Stimulated activated CD8-positive, alpha-beta memory T cell treated with anti-CD3 and anti-CD28 coated beads, Interleukin-12 subunit alpha, Interleukin-12 subunit beta, amount 100 ng/mL, for 1 hour (primary cell): Measurements from ENCODE around the gene UPF2.
"Not testable (repeated sequence)": the region's sequence is repeated elsewhere in the genome, so short reads cannot be mapped to it uniquely, and the experiment has no call there.

ENCODE experiments used
- DNase-seq: peaks from one replicate; pipeline ENCODE4 v3.0.0-alpha.2; 2020; ENCODE audit warnings: low read depth

Gene UPF2

DNA sequence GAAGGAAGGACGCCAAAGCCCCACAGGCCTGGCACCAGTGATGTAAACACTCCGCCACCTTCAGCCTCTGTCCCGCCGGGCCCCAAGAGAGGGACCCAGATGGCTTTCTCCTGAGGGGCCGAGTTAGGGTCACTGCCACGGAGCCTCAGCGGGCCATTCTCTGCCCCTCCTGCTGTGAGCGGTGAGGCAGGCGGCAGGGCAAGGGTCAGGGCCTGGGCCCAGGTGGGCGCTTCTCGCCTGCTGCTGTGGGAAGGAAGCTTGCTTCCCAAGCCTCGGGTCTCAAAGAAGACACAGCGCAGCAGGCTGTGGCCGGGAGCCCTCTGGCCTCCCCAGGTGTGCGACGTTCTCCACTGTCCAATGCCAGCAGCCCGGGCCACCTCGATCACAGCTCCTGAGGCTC, 134.7 kb downstream of the UPF2 start:
- DNase-seq: no peak

DNA sequence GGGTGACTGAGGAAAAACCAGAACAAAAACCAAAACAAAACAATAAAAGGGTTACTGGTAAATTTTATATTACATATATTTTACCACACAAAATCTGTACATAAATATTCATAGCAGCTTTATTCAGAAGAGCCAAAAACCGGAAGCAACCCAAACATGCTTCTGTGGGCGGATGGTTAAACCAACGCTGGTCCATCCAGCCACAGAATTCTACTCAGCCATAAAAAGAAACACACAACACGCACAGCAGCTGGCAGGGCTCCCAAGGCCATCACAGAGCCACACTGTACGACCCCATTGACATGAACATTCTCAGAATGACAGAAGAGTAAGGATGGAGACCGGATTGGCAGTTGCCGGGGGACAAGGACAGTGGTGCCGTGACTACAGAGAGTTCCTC, 135.9 kb downstream of the UPF2 start:
- DNase-seq: no peak

DNA sequence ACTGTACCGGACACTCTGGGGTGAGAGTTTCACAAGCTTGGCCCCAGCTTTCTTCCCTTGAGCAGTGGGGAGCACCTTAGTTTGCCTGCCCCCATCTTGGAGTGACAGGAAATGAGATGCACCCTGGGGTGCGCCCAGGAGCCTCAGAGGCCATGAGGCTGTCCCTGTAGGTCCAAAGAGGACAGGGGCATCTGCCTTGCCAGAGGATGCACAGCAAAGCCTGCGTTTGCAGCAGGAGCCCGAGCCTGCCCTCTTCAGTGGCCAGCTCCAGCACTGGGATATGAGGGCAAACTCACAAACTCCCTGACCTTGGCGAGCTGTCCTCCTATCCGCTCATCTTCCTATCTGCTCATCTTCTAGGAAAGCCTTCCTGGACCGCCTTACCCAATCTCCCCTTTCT, 140.0 kb downstream of the UPF2 start:
- no peak for DNase-seq

DNA sequence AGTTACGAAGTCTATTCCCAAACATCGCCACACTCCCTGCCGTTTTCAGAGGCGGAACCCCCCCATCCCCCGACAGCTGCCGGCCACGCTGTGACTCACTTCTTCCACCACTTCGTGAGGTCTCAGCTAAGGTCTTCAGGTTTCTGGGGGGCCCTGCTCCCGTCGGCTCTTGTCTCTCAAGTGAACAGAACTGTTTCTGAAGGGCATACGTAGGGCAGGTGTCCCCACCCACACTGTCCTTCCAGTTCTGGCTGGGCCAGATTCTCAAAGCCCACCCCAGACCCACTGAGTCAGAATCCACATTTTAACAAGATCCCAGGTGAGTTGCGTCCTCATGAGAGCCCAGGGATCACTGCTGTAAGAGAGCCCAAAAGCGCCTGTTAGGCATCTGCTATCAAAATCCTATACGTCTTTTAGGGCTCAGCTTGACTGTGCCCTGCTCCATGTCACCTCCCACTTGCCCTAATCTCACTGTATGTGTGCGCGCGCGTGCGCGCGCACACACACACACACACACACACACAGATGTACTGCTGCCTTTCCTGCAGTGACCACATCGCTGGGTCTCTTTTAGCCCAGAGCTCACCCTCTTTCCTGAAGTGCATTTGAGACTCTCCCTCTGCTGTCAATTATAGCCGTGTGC, 140.7 kb downstream of the UPF2 start:
- no peak for DNase-seq

DNA sequence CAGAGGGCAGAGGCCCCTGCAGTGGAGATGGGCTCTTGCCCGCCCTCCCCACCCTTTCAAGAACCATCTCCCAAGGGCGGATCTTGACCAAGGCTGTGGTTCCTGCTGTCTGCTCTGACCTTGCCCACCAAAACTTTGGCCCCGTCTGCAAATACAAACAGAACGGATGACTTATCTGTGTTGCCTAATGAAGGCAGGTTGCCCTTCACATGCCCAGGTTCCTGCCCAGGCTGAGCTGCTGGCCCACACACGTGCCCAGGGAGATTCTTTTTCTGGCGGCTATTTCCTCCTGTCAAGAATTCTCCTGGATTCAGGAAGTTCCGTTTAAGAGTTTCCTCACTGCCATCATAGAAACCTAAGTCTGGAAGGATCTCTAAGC, 141.2 kb downstream of the UPF2 start:
- no peak for DNase-seq

DNA sequence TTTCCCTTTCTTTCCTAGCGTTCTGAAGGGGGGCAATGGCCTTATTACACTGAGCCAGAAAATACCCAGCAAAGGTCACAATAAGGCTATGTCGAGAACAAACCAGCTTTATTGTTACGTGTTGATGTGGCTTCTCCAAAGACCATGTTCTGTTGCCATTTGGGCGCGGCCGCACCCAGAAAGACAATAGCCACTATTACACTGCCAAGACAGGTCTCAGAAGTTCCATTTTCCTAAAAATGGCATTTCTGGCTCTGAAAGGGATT, 141.6 kb downstream of the UPF2 start:
- DNase-seq: no peak

DNA sequence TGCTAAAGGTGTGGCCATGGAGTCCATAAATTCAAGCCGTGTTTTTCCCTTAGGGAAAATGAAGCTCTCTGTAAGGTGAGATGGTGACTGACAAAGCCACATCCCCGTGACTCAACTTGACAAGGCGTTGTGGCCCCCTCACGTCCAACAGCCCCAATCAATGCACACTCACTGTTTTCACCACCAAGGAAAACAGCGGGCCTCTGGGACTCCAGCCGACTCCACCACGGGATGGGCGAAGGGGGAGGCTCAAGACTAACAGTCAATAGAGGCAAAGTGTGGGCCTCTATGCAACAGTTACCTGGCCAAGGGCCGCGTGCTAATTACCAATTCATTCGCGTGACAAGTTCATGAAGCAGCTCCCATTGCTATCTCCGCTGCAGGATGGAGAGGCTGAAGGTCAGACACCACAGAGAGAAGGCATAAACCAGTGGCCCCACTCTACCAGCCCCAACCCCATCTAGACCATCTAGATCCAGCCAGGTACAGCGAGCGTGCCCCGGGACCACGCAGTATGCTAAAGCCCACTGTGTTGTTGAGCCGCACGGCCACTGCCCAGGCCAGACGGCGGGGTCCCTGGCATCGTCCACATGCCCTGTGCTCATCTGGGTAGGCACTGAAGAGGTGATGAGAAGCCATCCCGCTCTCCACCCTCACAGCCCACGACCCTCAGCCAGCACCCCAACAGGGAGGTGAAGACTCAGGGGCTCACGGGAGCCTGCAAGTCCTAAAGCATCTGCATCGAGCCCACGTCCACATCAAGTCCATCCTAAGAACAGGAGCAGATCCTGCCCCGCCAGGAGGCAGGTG, 143.3 kb downstream of the UPF2 start:
- no peak for DNase-seq

DNA sequence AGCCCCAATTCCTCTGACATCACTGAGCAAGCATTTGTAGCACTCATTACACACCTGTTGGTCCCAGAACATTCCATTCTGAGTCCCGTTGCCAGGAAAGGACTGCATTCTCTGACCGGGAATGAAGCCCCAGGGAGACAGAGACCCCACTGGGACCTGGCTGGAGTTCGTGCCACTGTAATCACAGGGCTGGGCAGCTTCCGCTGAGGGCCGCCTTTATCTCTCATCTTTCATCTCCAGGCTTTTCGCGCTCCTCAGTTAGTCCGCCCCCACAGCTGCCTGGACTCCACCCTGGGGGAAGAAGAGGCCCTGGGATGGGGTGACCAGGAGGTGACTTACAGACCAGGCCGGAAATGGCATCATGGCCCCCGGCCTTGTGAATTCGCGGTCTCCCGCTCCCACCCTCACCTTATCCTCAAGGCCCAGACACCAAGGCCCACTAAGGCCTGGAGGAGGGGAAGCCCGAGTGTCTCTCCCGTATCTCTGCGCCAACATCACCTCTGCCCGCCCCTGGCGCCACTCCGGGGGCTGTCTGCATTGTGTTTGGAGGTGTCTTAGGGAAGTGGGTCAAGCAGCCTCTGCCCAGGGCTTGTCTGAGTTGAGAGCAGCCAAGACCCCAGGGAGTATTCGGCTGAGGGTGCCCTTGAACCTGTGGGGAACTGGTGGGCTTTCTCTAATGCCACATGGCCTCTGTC, 144.1 kb downstream of the UPF2 start:
- no peak for DNase-seq

DNA sequence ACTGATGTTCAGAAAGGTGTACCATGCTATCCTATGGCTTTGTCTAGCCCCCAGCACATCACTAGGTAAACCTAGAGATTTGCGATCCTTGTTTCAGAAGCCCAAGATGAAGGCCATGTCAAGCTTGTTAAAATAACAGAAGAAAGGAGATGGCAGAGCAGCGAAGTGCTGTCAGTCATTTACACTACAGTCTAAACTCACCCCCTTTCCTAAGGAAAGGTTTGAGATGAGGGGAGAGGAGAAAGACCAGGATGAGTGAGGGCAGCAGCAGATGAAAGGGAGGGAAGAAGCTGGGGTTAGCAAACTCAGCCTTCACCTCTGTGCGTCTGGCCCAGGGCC, 144.6 kb downstream of the UPF2 start:
- no peak for DNase-seq

DNA sequence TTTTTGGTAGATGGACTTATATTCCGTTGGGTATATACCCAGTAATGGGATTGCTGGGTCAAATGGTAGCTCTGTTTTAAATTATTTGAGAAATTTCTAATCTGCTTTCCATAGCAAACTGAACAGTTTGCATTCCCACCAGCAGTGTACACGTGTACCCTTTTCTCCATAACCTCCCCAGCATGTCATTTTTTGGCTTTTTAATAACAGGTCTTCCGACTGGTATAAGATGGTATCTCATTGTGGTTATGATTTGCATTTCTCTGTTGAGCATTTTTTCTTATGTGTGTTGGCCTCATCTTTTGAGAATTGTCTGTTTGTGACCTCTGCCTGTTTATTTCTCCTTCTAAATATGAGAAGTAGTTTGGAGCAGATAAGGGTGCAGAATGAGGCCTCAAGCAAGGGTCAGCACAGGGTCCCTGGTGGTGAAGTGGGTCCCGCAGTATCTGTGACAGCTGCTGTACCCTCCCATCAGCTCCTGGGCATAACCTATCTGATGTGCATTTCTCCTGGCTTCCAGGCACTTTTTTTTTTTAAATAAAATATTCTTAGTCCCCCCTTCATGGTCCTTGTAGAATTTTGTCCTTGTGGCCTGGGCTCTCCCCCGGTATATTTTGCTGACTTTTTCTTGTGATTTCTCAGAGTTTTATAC, 145.9 kb downstream of the UPF2 start:
- no peak for DNase-seq

DNA sequence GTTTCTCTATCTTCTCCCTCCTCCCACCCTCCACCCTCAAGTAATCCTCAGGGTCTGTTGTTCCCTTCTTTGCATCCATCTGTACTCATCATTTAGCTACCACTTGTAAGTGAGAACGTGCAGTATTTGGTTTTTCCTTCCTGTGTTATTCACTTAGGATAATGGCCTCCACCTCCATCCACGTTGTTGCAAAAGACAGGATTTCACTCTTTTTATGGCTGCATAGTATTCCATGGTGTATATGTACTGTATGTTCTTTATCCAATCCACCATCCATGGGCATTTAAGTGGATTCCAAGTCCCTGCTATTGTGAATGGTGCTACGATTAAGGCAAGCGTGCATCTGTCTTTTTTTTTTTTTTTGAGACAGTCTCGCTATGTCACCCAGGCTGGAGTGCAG, 147.0 kb downstream of the UPF2 start:
- no peak for DNase-seq

DNA sequence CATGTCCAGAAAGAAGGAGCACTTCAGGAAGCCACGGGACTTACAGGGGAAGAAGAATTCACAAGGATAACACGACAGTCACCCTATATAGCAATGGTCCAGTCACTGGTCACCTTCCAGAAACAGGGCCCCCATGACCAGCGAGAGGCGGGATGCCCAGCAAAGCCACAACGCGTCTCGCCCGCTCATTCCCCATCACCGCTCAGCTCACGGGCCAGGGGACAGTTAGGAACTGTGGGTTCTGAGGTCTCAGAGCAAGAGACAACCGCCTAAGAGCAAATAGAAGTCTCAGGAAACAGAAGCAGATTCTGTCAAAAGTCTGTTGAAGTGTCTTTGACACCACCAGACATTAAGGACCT, 147.5 kb downstream of the UPF2 start:
- no peak for DNase-seq

DNA sequence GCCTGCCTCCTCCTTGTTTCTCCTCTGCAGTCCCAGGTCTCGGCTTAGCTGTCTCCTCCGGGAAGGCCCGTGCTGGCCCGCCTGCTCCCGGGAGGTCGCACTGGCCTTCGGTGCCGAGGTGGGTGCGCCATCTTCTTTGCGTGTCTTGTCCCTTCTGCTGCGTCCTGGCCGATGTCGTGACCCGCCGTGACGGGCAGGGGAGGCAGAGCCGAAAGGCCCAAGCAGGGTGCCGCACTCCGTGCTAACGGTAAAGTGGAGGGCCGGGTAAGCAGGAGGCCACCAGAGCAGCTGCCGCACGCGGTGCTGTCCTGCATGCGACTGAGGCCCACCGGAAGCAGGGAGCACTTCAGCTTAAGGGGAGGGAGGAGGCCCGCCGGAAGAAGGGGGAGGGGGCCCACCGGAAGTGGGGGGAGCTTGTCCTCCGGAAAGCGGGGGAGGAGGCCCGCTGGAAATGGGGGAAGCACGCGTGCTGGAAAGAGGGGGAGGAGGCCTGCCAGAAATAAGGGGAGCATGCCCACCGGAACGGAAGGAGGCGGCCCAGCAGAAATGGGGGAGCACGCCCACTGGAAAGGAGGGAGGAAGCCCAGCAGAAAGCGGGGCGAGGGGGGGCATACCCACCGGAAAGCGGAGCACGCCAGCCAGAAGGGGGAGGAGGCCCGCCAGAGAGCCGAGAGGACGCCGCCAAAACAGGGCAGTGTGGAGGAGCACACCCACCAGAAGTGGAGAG, 148.1 kb downstream of the UPF2 start:
- DNase-seq: no peak

DNA sequence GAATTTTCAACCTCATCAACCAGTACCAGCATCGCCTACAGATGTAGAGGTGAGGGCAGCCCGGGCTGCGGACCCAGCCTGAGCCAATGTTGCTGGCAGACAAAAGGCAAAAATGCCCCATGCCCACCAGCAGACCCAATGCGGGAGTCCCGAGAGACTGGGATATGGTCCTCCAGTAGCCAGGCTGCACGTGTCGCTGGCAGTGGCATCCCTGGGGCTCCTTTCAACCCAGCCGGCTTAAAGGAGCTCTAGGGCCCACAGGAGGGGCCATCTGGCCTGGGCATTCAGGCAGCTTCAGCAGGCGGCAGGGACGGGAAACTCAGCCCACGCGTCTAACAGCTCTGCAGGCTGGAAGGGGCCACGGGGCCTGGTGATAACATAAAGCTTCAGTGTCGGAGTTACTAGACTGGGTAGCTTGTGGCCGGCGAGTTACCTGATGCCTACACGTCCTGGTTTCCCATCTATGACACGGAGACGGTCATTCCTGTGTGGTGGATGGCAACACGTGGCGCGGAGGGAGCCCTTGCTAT, 148.8 kb downstream of the UPF2 start:
- DNase-seq: no peak

DNA sequence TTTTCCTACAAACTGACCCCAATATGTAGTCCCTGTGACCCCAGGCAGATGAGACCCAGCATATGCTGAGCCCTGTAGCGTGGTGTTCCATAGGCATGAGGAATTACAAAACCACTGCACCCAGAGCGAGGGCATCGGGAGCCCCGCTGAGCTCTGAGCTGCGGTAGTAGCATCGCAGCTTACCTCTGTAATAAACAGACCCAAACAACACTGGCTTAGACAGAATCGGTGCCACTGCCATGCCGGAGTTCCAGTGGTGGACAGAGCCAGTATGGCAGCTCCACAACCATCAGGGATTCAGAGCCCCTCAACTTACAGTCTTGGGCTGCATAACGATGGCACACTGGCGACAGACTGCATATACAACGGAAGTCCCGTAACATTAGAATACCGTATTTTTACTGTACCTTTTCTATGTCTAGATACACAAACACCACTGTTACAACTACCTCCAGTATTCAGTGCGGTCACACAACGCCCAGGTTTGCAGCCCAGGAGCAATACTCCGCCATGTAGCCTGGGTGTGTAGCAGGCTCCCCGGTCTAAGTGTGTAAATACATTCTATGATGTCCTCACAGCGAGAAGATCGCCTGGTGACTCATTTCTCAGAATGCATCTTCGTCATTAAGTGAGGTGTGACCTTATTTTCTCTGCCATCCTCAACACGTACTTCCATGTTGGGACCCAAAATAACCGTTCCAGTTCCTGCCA, 150.7 kb downstream of the UPF2 start:
- DNase-seq: no peak

DNA sequence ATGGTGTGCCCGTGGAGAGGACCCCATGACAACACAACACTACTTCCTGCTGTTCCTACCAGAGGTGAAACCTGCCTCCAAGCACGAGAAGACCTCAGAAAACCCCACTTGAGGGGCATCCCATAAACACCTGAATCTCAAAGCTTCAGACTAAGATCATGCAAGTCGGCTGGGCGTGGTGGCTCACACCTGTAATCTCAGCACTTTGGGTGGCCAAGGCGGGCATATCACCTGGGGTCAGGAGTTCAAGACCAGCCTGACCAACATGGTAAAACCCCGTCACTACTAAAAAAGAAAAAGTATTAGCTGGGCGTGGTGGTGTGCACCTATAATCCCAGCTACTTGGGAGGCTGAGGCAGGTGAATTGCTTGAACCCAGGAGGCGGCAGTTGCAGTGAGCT, 153.3 kb downstream of the UPF2 start:
- not testable (repeated sequence) for DNase-seq

DNA sequence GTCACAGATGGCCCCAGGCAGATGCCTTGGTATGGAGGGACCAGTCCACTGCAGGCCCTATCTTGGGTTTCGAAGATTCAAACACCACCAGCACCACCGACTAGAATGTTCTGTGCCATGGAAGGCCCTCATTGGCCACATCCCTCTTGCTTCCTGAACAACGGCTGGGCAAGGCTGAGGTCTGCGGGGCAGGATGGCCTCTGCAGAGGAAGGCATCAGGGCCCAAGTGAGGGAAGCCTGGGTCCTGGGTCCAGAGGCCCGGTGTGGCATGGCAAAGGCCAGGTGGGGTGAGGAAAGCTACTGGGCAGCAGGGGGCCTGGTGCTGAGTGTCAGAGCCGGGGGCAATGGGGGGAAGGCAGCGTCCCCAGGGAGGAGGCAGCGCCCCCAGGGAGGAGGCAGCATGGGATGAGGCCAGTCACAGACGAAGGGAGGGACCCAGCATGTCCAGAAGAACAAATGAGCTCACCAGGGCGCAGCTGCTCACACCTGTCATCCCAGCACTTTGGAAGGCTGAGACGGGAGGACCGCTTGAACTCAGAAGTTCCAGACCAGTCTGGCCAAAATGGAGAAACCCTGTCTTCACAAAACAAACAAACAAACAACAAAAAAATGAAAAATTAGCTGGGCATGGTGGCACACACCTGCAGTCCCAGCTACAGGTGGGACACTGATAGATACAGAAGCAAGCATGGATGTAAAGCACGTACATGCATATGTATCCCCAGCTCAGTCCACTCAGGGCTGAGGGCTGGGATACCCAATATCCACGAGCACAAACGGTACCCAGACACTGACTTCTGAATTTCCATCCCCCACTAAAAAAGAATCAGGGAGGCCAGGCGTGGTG, 155.0 kb downstream of the UPF2 start:
- DNase-seq: no peak

DNA sequence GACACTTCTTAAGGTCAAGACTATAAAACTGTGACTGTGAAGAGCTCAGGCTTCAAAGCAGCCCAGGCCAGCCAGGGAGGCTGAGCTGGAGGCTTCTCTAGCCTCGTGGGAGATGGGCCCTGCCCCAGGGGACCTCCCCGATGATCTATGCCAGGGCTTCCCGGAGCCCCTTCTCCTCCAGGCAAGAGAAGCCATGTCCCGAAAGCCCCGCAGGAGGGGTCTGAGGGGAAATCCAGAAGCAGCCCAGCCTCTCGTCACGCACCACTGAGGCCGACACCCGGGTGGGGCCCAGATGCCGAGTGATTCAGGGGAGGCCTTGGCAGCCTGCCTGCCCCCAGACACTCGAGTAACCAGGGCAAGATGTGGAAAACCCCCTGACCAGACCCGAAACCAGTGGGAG, 155.8 kb downstream of the UPF2 start:
- DNase-seq: no peak

DNA sequence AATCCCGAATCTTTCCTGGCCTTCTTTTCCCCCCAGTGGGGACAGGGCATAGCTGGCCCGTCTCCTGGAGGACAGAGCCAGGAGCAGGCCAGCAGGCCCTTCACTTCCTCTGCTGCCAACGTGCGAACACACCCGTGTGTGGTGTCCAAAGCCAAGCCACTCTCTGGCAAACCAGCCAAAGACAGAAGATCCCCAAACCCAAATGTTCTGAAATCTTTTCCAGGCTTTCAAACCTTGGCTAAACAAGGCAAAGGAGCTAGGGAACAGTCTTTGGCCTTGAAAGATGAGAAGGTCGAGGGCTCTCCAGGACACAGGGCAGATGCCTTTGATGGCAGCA, 156.5 kb downstream of the UPF2 start:
- no peak for DNase-seq

DNA sequence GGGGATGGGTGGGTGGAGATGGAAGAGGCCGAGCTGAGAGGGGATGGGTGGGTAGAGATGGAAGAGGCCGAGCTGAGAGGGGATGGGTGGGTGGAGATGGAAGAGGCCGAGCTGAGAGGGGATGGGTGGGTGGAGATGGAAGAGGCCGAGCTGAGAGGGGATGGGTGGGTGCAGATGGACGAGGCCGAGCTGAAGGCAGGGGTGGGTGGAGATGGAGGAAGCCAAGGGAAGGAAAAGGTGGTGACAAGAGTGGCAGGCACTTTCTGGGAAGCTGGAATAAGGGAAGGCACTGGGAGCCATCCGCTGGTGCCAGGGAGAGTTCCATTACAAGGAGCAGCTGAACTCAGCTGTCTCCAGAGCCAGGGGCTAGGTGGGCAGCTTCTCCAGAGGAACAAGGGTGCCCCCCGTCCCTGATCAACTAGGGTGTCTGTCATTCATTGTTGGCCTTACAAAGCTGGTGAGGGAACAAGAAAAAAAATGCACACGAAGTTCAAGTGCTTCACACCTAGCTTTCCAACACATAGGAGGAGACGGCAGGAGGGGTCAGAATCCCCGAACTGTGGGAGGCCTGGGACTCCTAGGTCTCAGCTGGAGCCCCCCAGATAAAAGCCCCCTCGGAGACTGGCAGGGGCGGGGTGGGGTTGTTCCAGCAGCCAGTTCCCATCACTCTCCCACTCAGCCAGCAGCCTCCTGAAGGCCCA, 157.0 kb downstream of the UPF2 start:
- no peak for DNase-seq
